A549 (cell line): ENCODE results near the gene PTGER1.

ENCODE experiments used
- JUN ChIP-seq, 2 experiments: fragments of >200 bp; sonication (Bioruptor Twin); formaldehyde crosslinking; IDR thresholded peaks; 2 replicates in 1 of 2; 3 replicates in 1 of 2; pipeline ENCODE4 v1.6.1; 2016 to 2017
- TF ChIP-seq, protein P1 (sequence below): fragments of >200 bp; sonication (Bioruptor Twin); formaldehyde crosslinking; IDR thresholded peaks from 3 replicates; pipeline ENCODE4 v1.5.1; 2016

- TF ChIP-seq, protein P1, sequence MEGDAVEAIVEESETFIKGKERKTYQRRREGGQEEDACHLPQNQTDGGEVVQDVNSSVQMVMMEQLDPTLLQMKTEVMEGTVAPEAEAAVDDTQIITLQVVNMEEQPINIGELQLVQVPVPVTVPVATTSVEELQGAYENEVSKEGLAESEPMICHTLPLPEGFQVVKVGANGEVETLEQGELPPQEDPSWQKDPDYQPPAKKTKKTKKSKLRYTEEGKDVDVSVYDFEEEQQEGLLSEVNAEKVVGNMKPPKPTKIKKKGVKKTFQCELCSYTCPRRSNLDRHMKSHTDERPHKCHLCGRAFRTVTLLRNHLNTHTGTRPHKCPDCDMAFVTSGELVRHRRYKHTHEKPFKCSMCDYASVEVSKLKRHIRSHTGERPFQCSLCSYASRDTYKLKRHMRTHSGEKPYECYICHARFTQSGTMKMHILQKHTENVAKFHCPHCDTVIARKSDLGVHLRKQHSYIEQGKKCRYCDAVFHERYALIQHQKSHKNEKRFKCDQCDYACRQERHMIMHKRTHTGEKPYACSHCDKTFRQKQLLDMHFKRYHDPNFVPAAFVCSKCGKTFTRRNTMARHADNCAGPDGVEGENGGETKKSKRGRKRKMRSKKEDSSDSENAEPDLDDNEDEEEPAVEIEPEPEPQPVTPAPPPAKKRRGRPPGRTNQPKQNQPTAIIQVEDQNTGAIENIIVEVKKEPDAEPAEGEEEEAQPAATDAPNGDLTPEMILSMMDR = no peak
- TF ChIP-seq JUN (IDR thresholded peaks at IDR 0.05) = no peak
Measured at GRCh38 chr19:14467391-14467790, 7.8 kb downstream of the PTGER1 start.
